Fibroblast of pulmonary artery (primary cell): ENCODE measurements around the gene OR2A14.
A peak's percentile ranks its signal among the peaks of the same experiment; 100 is the strongest.
"Not testable (repeated sequence)": the region's sequence is repeated elsewhere in the genome, so short reads cannot be mapped to it uniquely, and the experiment has no call there.

Experiments
- DNase-seq: peaks from one replicate; pipeline ENCODE4 v3.0.0-alpha.2; 2010; ENCODE audit warnings: low read depth
- H3K4me3 ChIP-seq: replicated peaks from 2 replicates; pipeline ENCODE4 v1.5.1; 2011; ENCODE audit warnings: low read depth, mild to moderate bottlenecking, control low read depth, low read length, moderate library complexity
- TF ChIP-seq, protein P1 (sequence below): IDR thresholded peaks from 2 replicates; pipeline ENCODE4 v1.5.1; 2011; ENCODE audit warnings: mild to moderate bottlenecking, control low read depth, low read length, inconsistent platforms; ENCODE audit errors: missing control alignments

Gene OR2A14

DNA sequence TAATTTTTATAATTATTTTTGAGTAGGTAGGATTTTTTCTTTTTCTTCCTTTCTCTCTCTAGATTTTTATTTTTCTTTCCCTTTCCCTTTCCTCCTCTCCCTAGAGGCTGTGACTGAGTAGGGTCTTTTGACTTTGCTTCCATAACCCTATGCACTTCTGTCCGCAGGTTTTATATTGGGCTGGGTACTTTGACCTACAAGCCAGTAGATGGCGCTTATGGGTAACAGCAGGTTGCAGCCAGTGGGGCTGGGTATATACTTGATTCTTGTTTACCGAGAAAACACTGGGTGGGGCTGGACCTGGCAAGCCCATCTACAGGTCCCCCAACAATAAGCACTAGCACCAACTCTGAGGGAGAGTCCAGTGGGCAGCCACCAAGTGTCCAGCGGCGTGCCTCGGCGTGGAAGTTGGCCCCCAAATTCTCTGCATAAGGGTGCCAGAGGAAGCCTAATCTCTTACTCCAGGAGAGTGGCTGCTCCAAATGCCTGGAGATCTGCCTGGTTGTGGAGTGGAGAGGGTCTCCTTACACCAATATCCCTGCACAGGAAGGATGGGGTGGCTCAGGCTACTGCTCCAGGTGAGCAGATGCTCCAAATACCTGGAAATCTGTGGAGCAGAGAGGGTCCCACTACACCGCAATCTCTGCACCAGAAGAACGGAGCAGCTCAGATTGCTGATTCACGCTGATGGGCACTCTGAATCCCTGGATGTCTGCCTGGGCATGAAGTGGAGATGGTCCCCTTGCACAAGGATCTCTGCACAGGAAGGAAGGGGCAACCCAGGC is 55.6 kb downstream of the OR2A14 start:
- peak; percentile 56 for DNase-seq
- TF ChIP-seq, protein P1, sequence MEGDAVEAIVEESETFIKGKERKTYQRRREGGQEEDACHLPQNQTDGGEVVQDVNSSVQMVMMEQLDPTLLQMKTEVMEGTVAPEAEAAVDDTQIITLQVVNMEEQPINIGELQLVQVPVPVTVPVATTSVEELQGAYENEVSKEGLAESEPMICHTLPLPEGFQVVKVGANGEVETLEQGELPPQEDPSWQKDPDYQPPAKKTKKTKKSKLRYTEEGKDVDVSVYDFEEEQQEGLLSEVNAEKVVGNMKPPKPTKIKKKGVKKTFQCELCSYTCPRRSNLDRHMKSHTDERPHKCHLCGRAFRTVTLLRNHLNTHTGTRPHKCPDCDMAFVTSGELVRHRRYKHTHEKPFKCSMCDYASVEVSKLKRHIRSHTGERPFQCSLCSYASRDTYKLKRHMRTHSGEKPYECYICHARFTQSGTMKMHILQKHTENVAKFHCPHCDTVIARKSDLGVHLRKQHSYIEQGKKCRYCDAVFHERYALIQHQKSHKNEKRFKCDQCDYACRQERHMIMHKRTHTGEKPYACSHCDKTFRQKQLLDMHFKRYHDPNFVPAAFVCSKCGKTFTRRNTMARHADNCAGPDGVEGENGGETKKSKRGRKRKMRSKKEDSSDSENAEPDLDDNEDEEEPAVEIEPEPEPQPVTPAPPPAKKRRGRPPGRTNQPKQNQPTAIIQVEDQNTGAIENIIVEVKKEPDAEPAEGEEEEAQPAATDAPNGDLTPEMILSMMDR: peak; percentile 42
- H3K4me3 ChIP-seq: not testable (repeated sequence)

DNA sequence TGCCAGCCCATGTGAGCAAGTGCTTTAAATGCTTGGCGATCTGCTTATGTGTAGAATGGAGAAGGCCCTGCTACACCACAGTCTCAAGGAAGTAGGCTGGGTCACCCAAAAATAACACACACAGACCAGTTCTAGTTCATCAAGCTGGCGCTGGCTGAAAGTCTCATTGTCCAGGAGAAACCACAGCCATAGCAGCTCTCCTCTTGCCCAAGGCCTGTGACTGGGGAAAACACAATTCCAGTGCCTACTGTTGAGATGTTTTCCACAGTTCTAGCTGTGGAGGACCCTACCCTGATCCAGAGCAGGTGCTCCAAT is 56.1 kb downstream of the OR2A14 start:
- not testable (repeated sequence) for DNase-seq, H3K4me3 ChIP-seq
